Activated CD4-positive, alpha-beta T cell treated with anti-CD3 and anti-CD28 coated beads, Interleukin-2, Interleukin-6, amounts not matched to agents 100 ng/mL and 50 ng/mL, durations not matched to agents 16 hours and 8 hours (primary cell): ENCODE results near the gene PCDH12.
"Not testable (repeated sequence)": the region's sequence is repeated elsewhere in the genome, so short reads cannot be mapped to it uniquely, and the experiment has no call there.

Experiments used
- DNase-seq: peaks from one replicate; pipeline ENCODE4 v3.0.0-alpha.2; 2020

PCDH12 gene

DNA sequence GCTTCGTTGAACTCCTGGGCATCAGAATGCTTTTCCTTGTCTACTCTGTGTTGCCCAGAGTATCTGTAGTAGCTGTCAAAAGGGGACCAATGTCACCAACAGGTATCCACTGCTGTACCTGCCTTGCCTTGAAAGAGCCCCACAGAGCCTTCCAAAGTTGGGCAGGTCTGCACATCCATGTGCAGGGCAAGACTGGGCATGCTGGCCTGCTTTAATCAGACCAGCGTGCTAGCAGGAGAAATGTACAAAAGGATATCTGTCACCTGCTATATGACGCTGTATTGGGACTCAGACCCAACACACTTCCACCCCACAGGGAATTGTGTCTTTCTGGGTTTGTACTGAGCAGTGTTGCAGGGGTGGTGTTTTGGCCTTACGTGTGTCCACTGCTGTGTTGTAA, 22.5 kb downstream of the PCDH12 start:
- no peak for DNase-seq

DNA sequence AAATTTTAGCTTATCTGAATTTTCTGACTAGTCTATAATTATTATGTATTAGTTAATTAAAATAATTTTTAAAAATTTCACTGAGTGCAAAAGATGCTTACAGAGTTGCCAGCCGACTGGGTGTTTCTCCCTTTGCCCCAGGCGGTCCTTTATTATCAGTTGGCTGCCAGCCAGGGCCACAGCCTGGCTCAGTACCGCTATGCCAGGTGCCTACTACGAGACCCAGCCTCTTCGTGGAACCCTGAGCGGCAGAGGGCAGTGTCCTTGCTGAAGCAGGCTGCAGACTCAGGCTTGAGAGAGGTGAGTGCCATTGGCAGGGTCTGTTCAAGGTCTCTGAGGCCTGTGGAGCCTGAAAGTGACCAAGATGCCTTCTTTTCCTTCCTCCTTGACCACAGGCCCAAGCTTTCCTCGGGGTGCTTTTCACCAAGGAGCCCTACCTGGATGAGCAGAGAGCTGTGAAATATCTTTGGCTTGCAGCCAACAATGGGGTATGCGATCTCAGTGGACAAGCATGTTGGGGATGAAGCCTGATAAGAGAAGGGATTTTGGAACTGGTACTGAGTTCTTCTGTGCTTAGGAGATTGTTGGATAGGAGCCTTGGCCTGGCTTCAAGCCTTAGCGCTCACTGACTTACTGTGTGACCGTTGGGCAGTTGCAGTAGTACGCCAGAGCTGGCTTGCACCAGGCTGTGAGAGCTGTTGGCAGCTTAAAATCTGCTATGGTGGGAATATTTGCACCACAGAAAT, 23.7 kb downstream of the PCDH12 start:
- DNase-seq = no peak

GRCh38 chr5:141933151-141933550, 24.9 kb downstream of the PCDH12 start:
- DNase-seq = no peak

GRCh38 chr5:141931694-141932093, 26.3 kb downstream of the PCDH12 start:
- no peak for DNase-seq

DNA sequence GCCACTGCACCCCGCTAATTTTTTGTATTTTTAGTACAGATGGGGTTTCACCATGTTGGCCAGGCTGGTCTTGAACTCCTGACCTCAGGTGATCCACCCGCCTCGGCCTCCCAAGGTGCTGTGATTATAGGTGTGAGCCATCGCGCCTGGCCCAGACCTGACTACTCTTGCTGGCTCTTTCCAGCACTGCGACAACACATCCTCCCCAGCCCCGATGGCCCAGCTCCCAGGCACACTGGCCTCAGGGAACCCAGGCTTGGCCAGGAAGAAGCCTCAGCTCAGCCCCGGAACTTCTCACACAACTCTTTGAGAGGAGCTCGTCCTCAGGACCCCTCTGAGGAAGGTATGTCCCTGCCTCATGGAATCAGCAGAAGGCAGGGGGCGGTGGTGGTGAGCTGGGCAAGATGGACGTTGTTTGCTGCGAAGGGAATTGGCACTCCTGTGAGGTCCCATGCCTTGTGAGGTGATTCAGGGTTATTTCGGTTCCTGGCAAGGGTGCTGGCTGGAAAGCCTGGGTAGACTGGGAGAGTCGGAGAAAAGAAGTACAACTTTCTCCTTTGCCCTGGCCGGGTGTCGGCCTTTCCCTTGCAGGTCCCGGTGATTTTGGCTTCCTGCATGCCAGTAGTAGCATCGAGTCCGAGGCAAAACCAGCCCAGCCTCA, 28.5 kb downstream of the PCDH12 start:
- DNase-seq = no peak

DNA sequence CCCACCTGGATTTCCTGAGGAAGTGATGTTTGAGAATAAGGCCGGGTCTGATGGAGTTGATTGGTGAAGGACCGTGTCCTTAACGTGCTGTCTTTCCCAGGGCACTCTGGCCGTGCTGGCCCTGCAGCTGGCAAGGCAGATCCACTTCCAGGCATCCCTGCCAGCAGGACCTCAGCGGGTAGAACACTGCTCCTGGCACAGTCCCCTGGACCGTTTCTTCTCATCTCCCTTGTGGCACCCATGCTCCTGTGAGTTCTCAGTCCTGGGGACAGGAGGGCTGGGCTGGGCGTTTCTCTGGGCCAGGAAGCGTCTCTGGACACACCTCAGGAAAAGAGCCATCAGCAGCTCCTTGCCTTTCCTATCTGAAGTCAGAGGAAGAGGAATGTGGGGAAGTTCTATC, 30.0 kb downstream of the PCDH12 start:
- DNase-seq = no peak

GRCh38 chr5:141926434-141926833, 31.6 kb downstream of the PCDH12 start:
- no peak for DNase-seq

GRCh38 chr5:141923448-141924313, 34.3 kb downstream of the PCDH12 start, which contains the start of gene DELE1:
TSS of gene DELE1 (plus strand) at chr5:141923871. CDS start at chr5:141923942, 71 bp downstream.
- peak; percentile 95 for DNase-seq

DNA sequence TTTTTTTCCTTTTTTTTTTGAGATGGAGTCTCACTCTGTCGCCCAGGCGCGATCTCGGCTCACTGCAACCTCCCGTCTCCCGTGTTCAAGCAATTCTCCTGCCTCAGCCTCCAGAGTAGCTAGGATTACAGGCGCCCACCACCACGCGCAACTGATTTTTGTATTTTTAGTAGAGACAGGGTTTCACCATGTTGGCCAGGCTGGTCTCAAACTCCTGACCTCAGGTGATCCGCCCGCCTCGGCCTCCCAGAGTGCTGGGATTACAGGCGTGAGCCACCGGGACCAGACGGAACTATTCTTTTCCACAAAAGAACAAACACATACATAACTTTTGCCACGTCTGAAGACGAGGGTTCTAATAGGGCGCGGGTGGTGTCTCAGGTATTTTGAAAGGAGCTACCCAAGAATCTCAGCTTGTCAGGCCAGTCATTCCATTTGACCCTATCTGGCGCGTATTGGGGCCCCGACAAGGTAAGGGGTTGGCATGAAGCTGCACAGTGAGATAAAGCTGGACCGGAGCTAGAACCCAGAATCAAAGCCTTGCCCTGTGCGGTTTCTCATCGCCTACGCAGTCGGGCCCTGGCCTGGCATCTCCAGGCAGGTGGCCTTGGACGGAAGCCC, 35.1 kb downstream of the PCDH12 start:
- DNase-seq = not testable (repeated sequence)

GRCh38 chr5:141920771-141921170, 37.2 kb downstream of the PCDH12 start:
- DNase-seq = no peak

GRCh38 chr5:141919218-141920119, 38.5 kb downstream of the PCDH12 start:
- no peak for DNase-seq

DNA sequence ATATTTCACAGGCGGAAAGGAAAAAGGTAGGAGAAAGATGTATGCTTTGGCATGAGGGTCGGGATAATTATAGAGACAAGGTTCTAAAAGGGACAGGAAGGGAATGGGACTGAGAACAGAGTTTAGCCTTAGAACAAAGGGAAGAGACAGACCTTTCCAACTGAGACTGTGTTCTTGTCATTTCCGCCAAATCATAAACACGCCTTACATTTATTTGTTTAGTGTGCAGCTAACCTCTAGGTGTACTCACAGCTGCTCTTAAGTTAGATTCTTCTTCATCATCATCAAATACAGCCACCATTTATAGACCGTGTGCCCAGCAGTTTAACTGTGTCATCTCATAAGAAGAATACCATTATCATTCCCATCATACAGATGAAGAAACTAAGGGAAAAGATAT, 40.2 kb downstream of the PCDH12 start:
- no peak for DNase-seq

DNA sequence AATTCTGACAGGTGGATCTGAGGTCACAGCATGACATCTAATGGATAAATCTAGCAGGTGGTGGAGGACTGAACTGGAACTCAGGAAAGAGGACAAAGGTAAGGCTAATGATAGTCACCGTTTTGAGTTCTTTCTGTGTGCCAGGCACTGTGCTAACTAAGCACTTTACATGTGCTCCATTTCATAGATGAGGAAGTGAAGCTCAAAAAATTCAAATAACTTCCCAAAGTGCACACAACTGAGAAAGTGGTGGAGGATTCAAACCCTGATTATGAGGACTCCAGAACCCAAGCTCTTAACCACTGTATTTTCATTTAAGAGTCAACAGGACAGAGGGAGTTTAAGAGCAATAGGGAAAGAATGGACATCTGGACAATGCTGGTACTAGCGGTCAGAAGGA, 41.5 kb downstream of the PCDH12 start:
- no peak for DNase-seq

GRCh38 chr5:141915881-141916336, 42.1 kb downstream of the PCDH12 start:
- DNase-seq = no peak

DNA sequence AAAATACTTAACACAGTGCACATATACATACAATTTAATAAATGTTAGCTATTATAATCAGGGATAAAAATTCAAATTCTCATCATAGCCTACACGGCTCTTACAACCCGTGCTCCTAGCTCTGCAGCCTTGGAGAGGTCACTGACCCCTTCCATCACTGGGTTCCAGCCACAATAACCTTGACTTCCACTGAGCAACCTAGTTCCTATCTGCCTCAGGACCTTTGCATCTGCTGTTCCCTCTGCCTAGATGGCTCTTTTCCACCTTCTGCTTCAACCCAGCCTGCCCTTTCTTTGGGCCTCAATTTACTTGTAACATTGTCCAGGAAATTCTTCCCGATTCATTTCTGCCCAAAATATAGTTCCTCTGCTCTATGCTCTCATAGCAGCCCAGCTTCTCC, 43.2 kb downstream of the PCDH12 start:
- no peak for DNase-seq

DNA sequence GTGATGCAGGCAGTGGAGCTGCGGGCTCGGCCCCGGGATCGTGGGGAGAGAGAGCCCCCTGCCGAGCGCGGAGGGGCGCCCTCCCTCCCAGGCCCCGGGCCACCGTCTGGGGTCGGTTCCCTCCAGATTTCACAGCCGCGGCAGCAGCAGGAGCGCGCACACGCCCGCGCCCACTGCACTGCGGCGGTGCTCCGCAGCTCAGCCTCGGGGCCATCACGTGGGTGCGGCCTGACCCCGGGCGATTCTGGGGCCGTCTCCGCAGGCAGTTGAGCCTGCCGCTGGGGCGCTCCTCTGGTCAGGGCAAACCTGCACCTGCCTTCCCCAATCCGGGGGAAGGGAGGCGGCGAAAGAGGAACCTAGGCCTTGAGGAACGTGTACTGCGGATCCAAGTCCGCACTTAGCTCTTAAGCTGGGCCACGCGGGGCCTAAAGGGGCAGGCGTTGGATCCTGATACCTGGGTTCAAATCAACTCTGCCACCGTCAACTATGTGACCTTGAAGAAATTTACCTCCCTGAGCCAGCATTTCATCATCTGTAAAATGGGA, 43.7 kb downstream of the PCDH12 start:
- no peak for DNase-seq

DNA sequence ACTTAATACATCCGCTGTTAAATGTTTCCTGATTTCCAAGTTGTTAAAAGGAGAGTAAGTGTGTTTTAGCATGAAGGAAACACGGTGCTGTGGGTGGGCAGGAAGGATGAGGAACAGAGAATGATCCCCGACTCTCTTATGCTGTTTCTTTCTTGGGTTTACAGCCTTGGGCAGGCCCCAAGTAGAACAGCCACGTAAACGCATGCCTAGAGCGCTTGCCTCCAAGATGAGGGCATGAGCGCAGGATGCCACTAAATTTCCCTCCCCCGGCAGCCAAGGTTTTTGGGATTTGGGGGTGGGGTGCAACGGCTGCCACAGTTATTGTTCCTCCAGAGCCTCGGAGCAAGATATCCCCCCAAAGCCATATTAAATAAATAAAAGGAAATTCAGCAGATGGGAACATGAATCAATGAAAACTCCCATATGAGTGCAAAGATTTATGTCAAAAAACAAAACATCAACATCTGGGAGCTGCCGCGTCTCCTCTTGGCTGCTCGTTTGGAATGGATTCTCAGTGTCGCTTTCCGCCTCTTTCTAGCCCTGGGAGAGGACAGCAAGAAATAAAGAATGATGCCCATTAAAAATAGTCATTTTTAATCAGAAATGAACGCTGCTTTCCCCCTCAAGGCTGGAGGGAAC, 44.3 kb downstream of the PCDH12 start:
- DNase-seq = no peak

- no peak for DNase-seq
Measured at GRCh38 chr5:141910271-141910673, 47.7 kb downstream of the PCDH12 start.

DNA sequence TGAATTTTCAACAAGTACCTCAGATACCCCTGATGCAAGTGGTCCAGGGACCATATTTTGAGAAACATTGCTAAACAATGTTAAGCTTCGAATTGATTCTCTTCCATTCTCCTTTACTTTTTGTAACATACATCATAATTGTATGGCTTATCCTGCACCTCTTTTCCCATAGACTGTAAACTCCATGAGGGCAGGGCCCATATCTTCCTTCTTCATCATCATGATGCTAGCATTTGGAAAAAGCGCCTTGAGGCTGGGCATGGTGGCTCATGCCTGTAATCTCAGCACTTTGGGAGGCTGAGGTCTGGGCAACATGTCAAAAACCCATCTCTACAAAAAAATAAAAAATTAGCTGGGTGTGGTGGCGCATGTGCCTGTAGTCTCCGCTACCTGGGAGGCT, 48.8 kb downstream of the PCDH12 start:
- DNase-seq = no peak

DNA sequence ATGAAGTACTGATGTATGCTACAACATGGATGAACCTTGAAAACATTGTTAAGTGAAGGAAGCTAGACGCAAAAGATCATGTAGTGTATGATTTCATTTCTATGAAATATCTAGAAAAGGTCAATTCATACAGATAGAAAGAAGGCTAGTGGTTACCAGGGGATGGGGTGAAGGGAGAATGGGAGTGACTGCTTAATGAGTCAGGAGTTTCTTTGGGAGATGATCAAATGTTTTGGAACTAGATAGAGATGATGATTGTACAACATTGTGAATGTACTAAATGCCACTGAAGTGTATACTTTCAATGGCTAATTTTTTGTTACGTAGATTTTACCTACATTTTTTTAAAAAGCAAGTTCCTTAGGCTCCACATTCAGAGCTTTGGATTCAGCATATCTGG, 49.2 kb downstream of the PCDH12 start:
- no peak for DNase-seq

DNA sequence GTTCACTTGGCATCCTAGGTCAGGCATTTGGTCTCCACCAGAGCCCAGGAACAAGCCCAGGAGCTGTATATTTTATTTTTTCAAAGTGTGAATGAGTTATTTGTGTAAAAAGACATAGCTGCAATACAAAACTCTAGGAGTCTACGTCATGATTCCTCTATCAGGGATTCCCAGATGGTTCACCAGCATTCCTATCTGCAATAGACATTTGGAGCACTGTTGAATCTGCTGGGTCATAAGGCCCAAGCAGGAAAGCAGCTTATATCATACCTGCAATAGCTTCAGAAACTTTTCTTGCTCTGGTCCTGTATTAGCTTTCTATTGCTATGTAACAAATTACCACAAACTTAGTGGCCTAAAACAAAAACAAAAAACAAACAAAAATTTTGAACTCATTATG, 51.0 kb downstream of the PCDH12 start:
- DNase-seq = no peak
